GM19372 (cell line): Measurements from ENCODE around the gene HOXC11.

Experiments
- ATAC-seq: cut with Tn5 transposase; IDR thresholded peaks from one replicate; pipeline ENCODE4 v1.9.1; 2021; ENCODE audit warnings: mild to moderate bottlenecking, low read depth, moderate library complexity; ENCODE audit not compliant: unreplicated experiment

The HOXC11 gene

GRCh38 chr12:53972722-53973235 is at the start of gene HOXC11:
HOXC11 (plus strand) TSS chr12:53973126; CDS start chr12:53973242, 116 bp downstream.
- ATAC-seq, result no peak

DNA sequence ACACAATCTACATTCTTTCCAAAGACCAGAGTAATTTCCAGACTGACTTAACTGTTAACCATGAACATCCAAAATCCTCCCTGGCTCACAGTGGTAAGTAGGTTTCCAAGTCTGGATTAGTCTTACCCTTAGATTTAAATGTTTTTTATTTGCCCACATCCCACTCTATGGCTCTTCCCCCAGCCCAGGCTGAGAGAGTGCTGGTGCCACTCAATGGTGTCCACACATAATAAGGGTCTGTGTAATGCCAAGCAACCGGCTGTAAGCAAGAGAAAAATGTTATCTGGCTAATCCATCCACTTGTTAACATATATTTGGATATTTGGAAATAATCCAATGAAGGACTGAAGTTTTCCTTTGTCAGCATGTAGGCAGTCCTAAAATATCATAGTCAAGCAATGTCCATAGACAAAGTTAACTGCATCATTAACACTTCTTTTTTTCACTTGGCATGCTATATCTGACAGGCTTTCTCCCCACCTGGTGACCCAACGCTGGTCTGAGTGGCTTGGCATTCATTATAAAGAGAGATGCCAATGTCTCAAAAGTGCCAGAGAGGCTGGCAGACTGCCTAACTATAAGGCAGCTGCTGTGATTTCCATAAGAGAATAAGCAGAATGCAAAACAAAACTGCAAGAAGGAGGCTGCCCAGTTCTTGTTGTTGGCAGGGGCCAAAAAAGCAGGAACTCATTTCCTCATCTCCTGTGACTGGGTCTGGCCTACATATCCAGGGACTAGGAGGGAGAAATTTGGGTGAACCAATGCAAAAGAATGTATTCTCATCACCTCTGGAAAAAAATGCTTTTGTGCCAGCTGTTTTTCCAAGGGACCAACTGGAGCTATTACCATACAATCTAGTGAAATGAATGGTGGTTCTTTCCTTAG is 48.2 kb upstream of the HOXC11 start:
- no peak for ATAC-seq

DNA sequence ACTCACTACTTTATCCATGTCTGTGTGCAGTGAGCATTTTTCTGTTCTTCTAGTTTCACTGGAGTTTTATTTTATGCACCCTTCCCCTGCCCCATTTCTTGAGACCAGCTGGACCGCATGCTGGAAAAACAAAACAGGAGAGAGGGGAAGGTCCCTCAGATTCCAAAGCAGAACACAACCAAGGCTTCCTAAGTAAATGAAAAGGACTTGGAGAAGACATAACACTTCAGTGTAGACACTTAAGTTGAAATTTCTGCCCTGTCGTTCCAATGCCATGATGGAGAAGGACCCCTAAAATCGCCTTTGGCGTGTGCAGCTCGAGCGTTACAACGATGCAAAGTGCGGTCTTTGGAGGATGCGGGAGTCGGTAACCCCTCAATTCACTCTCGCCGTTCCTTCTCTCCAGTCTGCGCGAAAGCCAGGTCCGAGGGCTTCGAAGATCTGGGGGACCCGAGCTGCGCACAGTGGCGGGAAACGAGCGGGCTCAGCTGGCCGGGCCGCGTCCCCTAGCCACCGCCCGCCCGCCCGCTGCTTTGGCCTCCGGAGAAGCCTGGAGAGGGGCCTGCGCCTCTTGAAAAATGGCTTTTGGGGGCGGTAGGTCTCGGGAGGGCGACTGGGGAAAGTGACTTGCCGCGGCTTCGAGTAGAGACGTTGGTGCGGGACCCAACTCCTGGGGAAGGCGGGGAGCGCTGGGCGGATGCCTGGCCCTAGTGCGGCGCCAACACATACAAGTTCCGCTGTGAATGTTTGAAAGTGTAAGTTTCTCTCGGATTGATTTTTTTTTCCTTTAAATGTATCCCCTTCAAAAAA is 45.5 kb upstream of the HOXC11 start:
- no peak for ATAC-seq

GRCh38 chr12:53928054-53928835 is 44.7 kb upstream of the HOXC11 start:
- ATAC-seq, result no peak

DNA sequence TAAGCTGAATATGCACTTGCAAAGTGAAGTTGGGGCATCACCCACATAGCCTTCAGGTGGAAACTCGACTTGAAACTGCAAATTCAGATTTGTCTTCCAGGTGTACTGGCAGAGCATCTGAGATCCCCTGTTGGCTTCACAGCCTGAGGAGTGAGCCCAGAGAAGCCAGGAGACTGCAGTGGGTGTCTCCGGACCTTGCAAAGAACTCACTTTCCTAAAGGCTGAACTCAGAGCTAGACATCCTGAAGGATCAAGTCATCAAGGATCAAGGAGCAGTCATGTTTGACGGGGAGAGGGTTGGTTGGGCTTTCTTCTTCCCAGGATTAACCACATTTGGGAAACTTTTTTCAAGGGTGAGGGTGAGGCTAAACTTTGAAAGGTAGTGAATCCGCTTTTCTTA is 43.4 kb upstream of the HOXC11 start:
- ATAC-seq, result no peak

GRCh38 chr12:53930591-53931255 is 42.2 kb upstream of the HOXC11 start:
- ATAC-seq, result no peak

GRCh38 chr12:53931844-53932581 is 40.9 kb upstream of the HOXC11 start:
- no peak for ATAC-seq

DNA sequence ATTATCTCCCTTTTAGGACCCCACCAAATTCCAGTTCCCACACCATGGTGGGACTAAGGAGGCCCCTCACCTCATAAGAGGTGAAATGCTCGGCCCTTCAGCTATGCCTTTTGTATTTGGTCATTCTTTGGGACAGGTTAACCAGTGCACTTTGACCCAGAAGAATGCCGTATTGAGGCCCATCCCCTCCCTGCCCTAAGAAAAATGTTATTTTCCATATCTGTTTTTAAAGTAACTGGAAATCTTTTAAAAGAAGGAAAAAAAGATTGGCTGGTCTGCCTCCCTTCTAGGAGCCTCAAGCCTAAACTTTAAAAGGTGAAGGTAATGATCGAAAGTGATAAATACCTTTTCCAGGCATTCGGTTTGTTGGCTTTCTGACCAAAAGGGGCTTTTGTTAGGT is 40.0 kb upstream of the HOXC11 start:
- no peak for ATAC-seq

- ATAC-seq, result no peak
These were observed 37.3 kb upstream of the HOXC11 start for GRCh38 chr12:53935383-53936341.

DNA sequence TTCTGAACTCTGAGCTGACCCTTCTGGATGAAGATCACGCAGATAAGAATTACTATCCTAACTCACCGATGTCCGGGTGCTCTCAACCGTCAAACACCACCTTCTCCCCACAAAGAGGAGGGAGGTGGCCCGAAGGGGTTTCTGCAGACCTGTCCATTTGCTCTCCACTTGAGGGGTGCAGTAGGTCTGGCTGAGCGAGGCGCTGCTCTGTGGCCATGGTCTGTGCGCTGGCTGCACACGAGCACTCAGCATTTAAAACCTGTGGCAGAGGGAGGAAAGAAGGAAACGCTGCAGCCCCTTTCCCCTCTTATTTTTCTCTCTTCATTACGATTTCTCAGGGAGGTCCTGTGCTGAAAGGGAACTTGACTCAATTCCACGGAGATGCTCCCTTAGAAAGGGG is 35.8 kb upstream of the HOXC11 start:
- ATAC-seq, result no peak

GRCh38 chr12:53937596-53938325 is 35.2 kb upstream of the HOXC11 start:
- no peak for ATAC-seq

DNA sequence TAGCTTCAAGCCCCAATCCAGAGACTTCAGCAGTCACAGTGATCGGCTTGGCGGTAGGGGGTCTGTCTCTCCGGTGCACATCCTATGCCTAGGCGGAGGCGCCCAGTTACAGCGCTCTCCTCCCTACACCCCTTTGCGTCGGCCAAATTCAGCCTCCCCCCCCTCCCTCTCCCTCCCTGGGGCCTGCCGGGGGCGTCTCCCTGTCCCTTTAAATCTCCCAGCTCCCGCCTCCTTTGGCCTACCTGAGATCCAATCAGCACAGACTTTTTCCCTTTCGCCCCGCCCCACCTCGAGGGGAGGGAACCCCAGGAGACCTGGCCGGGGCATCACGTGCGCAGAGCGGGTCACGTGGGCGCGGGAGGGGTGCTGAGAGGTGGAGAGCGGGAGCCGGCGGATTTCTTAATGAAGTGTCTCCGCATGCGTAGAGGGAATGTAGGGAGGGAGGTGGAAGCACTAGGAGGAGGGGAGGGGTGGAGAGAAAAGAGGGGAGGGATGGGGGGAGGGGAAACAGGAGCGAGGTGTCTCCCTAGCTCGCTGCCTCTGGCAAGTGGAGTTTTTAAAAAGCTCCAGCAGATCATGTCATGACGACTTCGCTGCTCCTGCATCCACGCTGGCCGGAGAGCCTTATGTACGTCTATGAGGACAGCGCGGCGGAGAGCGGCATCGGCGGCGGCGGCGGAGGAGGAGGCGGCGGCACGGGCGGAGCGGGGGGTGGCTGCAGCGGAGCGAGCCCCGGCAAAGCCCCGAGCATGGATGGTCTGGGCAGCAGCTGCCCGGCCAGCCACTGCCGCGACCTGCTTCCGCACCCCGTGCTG is 34.4 kb upstream of the HOXC11 start, which contains the start of gene HOXC13:
HOXC13 (plus strand) TSS at position 506 of the 815 bp plus-strand sequence; CDS start at position 582, 76 bp downstream.
- ATAC-seq, result no peak

GRCh38 chr12:53939141-53940108 is 33.5 kb upstream of the HOXC11 start:
- no peak for ATAC-seq

GRCh38 chr12:53940443-53941014 is 32.4 kb upstream of the HOXC11 start:
- no peak for ATAC-seq

DNA sequence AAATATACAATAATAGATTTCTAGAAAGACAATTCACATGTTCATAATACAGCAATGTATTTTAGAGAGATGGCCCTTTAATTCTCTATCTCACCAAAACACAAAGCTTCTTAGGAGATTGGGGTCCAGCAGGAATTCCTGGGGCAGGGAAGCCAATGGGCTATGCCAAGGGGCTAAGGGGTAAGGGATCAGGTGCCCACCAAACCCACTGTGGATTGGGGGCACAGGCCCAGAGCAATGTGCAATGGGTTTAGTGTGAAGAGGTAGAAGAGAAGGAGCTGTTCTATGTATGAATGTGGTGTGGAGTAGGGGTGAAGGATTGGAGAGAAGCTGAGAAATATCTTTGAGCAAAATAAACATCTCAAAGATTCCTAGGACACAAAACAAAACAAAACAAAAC is 31.7 kb upstream of the HOXC11 start:
- no peak for ATAC-seq
